ENCODE results near the gene ZNF423. TPM values are rescaled to one million over a fixed set of nuclear protein-coding genes. Genes with fewer than 3 reads are reported as not detected.

ZNF423 gene
- total RNA-seq, 1 donor from 2014 or later = 7.1 TPM

DNA sequence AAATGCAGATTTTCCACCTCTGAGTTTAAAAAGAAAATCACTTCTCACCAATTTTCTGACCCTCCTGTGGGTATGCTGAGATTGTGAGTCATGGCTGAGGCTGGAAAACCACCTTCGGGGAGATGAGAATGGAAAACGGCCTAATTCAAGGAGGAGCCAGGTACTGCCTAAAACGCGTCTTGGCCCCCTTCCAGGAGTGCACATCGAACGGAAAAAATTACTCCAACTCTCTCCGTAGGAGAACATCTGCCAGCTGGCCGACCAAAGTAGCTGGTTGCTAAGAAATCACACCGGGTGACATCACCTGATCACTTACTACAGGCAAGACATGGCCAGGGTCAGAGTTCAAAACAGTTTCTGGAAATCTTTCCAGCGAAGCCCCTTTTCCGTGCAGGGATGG, 107.6 kb downstream of the ZNF423 start:
- peak; percentile 48 for DNase-seq

DNA sequence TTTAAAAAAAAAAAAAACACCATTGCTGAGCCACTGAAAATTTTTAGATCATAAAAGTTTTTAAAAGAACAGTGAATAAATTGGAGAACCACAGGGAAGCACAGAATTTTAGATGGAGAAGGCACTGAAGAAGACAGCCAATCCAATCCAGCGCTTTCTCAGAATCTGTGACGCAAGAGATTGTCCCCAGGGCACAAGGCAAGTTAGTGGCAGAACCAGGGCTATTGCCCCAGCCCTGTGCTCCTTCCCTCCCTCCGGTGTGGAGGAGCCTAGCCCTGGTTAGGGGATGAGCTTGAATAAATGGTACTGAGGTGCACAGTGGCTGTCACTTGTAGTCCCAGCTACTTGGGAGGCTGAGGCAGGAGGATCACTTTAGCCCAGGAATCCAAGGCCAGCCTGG, 108.3 kb downstream of the ZNF423 start:
- no peak for DNase-seq

DNA sequence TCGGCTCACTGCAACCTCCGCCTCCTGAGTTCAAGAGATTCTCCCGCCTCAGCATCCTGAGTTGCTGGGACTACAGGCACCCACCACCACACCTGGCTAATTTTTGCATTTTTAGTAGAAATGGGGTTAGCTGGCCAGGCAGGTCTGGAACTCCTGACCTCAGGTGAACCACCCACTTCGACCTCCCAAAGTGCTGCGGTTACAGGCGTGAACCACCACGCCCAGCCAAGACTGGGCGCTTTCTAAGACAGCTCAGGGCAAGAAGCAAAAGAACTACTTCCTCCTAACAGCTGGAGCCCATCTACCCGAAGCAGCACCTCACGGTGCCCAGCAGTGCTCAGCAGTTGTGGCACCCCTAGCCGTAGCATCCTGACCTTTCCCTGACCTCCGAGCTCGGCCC, 109.4 kb downstream of the ZNF423 start:
- no peak for DNase-seq

DNA sequence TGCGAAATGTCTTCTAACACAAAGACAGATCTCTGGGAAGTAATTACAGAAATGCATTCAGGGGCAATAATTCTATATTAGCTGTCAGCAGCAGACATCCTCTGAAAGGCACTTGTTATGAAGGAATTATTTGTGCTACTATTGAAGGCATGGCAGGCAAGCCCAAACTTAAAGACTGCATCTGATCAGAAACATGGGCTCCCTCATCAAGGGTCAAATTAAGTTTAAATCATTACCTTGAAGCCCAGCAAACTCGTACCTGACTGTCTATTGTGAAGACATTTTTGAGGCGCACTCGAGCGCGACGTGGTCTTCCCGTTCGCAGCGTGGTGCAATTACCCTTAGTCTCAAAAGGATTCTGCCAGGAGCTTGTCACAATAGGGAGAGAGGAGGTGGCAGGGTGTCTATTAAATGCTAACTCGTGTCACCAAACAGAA, 110.6 kb downstream of the ZNF423 start:
- DNase-seq = no peak

DNA sequence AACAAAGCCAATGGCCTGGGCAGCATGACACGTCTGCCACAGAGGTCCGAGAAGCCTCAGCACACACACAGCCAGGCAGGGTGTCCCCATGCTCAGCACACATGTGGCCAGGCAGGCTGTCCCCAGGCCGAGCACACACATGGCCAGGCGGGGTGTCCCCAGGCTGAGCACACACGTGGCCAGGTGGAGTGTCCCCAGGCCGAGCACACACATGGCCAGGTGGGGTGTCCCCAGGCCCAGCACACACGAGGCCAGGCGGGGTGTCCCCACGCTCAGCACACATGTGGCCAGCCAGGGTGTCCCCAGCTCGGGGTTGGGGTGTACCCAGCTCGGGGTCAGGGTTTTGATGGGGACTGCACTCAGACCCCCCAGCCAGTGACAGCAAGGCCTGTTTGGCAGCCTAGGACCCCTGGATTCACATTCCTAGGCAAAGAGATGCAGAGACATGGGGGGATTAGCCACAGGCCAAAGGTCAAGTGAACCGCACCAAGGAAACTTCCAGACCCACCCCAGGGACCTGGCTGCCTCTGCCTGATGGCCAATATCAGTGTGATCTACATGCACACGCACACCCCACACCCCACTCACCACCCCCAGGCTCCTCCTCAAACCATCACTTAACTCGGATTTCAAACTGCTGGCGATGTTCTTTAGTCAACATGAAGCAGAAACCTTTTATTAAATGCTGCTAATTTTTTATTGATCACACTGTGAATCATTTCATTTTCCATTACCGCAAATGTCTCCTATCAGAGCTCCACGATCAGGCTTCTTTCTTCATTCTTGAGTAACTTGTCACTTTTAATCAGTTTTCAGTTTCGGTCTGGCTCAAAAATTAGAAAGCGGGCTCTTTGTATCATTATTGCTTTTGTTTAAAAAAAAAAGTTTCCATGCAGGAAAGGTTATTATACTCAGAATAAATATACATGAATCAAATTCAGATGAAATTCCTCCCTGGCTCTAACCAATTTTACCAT, 111.4 kb downstream of the ZNF423 start:
- no peak for DNase-seq

DNA sequence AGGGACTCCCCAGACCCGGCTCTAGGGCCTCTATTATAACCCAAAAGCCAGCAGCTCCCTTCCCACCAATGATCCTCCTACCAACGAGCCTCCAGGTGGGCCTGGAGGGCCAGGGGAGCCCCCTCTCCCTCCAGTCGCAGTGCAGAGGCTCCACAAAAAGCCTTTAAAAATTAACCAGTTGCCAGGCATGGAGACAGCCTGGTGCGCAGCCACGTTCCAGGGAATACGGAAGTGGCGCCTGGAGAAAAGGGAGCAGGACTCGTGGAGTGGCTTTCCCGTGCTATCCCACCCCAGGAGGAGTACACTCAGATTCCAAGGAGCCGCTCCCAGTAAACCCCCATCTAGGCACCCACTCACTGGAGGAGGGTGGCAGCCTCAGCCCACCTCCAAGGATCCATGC, 112.3 kb downstream of the ZNF423 start:
- no peak for DNase-seq

DNA sequence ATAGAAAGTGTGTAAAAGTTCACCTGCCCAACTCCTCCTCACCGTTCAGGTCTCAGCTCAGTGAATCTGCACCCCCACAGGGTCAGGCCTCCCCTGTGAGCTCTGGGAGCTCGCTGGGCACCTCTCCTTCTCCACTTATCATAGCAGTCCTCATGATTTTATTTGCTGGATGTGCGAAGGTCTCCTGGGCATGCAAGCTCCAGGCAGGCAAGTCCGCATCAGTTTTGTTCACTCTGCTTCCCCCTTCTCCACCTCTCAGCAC, 112.8 kb downstream of the ZNF423 start:
- DNase-seq = no peak

DNA sequence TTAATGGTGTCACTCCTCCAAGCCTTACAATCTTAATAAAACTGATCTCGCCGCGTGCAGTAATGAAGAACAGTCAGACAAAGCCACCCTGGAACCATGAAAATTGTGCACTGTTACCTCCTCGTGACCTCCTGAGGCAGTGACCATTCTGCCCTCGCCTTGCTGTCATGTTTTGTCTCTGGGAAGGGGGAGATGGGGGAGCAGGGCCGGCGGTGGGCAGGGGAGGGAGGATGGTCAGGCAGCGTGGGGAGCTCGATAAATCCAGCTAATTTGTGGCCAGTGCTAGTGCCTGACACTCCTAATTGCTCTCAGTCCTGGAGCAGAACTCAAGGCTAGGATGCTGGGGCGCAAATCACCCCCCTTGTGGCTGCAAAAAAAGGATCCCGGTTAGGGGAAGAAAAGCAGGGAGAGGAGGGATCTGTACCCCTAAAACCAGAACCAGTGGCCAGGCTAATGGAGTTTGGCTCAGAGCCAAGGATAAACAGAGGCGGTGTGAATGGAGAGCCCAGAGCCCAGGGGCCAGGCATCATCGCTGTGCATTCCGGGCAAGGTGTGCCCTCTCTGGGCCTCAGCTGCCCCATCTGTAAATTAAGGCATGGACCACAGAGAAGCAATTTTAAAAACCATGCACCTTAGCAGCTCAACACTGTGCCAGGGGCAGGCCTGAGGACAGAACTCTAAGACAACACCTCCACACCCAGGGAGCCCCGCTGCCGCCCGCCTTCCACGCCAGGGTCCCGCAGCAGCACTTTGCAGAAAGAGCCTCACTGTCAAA, 113.3 kb downstream of the ZNF423 start:
- DNase-seq = no peak

DNA sequence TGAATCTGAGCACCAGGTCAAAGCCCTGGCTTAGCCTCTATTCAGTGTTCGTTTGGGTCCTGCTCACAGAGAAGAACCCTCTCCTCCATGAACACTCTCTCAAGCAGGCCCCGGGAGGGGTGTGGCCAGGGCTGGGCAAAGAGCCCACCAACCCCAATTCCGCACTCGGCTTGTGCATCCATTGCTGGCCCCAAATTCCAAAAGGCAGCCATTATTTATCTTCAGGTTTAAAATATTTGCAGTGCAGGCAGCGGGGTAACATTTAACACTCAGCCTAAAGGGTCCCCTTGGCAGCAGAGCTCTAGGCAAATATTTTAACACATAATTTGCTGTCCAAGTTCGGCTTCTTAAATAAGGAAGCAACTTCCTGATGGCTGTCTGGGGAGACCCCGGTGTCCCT, 115.7 kb downstream of the ZNF423 start:
- DNase-seq = no peak

DNA sequence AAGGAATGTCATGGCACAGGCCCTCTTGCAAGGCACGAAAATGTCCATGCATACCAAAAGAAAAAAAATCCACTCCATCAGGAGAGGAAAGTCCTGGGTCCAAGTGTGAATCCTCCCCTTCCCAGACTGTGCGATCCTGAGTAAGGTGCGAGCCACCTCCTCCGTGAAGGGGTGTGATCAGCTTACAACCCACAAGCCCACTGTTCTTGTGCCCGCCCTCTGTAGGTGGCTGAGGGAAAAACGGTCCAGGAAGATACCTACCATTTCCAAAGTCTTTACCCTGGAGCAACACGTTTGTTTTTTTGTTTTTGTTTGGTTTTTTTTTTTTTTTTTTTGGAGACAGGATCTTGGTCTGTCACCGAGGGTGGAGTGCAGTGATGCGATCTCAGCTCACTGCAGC, 116.5 kb downstream of the ZNF423 start:
- DNase-seq = peak; percentile 6

DNA sequence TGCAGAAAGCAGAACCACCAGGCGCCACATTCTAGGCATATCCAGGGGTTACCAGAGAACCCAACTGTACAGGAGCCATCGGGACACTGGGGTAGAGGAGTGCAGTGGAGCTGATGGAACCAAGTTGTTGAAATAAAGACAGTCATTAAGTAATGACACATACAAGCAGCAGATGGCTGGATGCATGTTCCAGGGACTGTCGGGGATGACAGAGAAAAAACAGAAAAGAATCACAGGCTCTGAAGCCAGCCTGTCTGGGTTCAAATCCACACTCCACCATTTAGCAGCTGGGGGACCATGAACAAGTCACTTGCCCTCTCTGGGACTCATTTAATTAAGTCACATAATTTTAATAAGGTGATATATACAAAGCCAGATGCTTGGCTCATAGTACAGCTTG, 117.1 kb downstream of the ZNF423 start:
- DNase-seq = no peak

DNA sequence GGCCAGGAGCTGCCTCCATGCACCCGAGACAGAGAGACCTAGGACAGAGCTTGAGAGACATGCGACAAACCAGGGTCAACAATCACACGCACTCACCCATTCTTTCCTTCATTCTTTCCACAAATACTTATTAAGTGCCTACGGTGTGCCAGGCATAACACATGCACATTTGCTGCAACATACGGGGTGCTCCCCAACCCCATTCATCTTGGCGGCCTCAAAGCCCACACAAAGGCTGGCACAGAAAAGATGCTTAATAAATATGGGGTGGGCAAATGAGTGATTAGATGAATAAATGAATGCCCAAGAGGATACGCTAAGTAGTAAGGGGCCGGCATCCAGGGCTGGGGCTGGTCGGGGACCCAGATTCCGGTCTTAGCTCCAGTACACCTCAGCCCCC, 117.9 kb downstream of the ZNF423 start:
- DNase-seq = no peak

DNA sequence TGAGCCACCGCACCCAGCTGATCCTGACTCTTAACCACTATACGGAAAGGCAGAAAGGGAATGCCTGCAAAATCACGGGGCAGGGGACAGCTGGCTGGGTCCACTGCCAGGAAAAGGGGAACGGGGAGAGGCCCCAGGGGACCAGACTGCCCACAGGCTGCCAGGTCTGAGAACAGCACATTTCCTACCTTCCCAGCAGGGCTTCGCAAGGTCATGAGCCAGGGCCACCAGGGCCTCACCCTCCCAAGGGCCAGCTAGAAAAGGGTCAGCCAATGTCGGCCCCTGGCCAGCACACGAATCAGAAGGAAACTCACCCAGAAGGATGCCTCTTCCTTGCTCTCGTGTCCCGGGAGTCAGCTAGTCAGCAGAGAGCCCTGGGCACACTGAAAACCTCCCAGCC, 118.4 kb downstream of the ZNF423 start:
- DNase-seq = no peak

DNA sequence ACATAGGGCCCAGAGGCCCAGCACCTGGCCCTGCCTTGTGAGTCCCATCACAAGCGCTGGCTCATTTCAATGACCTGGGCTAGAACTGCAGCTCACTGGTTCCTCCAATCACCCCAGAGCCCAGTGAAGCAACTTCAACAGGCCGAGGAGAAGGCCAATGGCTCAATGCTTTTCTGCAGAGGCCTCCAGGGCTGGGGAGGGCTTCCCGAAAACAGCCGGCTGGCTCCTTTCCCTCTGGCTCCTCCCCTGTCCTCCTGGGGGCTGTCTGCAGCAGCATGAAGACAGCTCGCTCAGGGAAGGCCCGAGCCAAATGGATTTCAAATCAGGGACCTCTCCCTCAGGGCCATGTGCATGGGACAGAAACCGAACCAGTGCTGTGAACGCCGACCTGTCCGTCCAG, 121.6 kb downstream of the ZNF423 start:
- DNase-seq = no peak

DNA sequence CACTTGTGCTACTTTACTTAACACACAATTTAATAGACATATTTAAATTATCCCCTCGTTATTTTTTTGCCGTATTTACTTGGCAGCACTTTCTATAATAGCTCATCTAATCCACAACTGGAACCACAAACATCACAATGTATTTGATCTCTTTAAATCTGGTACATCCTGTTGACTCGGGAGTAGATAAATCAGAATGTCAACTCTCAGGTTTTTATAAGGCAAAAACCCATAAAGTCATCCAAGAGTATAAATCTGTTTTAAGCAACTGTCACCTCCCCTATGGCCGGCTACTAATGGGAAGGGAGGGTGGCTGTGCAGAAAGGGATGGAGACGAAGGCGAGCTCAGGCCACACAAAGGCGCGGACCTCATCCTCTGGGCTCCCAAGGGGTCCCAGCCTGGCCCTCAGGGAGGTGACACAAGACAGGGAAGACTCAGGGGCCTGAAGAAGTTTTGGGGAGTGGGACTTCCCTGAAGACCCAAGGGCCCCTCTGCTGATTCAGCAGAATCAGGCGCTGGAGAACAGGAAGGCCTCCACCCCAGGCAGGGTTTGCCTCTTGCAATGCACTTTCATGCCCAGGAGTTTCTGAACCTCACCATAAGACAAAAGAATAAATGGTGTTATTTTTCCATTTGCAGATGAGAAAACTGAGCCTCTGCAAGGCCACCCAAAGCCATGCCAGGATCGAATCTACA, 122.5 kb downstream of the ZNF423 start:
- no peak for DNase-seq

DNA sequence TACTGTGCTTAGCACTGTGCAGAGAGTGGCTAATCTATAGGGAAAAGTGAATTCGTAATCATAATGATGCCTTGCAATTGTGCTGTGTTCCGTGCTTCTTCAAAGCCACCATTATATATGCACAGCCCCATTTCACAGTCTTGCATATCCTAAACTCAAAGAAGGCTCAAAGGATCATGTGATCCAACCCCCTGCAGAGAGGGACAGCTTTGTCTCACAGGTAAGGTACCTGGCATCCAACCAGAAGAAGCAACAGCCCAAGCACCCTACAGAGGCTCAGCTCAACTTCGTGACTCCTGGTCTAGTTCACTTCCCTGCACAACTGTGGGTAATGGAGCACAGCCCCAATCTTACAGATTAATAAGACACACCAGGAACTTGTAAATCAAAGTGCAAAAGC, 124.0 kb downstream of the ZNF423 start:
- DNase-seq = no peak

DNA sequence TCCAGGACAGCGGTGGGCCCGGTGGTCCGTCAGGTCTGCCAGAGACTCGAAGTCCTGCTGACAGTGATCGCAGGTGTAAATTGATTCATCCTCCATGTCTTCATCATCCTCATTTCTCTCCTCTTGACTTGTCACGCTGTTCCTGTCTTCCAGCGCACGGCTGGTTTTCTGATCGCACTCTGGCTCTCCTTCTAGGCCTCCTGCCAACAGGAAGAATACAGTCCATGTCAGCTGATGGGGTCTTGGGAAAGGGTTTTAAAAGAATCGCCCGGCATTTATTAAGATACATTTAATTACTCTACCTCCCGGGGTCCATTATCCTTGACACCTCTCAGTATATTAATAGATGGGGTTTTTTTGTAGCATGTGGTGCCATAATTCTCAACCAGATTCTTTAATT, 125.1 kb downstream of the ZNF423 start:
- no peak for DNase-seq

DNA sequence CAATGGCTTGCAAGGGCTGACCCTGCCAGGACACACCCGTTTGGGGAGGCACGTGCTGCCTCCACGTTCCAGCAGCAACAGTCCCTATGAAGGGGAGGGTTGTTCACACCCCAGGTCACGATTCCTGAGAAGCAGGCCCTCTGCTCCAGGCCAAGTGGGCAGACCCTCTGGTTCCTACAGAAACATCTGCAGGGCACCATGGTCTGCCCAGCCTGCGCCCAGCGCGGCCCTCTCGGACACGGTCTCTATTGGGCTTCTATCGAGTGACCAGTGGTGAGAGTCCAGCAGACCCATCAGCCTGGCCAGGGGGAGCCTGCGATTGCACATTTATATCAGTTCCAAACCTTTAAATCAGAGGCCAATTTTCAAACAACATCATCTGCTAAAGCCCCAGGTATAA, 128.3 kb downstream of the ZNF423 start:
- DNase-seq = no peak

DNA sequence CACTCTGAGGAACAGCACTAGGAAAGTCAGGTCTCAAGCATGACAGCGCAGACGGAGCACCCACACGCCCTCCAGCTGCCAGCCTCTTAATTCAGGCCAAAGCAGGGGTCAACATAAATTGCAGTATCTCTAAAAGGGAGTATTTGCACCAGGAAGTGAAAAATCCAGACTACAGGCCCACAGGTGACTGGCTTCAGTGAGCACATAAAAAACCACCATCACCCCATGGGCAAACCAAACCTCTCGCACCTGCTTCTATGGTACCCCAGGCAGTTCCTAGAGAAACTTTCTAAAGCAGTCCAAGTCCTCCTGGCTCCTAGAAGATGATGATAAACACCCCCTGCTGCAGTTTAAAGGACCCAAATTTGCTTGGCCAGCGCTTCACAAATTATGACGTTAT, 129.8 kb downstream of the ZNF423 start:
- DNase-seq = no peak

DNA sequence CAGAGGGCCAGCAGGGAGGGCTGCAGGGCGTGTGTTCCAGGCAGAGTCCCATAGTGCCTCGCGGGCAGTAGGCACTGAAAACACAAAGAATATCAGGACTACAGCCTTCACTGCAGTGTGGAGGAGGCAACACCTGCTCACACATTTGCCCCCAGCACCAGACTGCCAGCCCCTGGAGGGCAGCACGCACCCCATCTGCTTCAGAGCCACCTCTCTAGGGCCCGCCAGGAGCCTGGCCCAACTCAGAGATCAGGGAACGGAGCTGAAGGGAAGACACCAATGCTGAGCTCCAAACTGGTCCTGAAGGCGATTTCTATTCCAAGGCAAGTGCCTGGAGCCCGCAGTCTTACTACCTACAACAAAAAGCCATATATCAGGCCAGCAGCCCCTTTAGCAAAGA, 130.3 kb downstream of the ZNF423 start:
- no peak for DNase-seq

DNA sequence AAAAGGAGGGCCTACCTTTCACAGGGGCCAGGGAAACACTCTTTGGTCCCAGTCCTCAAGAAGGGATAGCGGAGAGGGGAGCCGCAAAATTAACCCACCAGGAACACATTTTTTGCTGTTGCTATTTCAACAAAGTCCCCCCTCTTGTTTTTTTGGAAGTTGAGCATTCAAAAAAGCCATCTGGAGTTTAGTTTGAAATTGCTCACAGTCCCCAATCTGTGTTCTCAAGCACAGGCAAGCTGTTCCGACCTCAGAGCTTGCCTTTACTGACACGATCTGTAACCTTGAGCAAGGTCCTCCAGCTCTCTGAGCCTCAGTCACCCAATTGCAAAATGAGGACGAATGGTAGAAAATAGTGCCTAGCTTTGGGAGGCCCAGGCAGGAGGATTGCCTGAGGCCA, 131.1 kb downstream of the ZNF423 start:
- DNase-seq = no peak

DNA sequence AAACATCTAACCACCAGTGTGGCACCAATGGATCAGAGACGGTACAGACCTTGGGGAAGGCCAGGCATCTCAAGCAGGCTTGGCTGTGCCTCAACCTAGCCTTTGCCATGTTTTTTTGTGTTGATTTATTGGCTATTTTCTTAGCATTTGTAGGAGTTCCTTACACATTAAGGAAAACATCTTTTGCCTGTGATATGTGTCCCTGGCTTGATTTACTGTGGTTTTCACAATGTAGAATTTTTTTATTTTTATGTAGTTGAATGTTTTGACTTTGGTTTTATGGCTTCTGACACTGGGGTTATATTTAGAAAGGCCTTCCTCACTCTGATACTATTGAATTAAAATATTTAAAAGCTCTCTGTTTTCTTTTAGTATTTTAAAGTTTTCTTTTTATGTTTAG, 132.6 kb downstream of the ZNF423 start:
- DNase-seq = no peak

DNA sequence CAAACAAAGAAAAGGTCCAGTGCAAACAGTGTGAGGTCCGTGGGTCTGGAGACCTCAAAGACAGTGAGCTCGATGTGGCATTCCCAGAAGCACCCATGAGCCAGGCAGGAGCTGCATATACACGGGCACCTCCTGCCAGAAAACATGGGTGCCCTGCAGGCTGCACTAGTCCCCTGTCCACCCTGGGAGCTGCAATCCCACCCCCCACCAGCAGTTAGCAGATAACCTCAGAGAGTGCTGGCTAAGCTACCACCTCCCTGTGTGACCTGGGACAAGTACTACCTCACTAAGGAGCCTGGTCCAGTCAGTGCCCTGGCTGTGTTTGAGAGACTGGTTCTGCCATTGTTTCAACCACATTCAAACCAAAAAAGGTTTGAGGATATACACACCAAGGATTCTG, 135.7 kb downstream of the ZNF423 start:
- no peak for DNase-seq

DNA sequence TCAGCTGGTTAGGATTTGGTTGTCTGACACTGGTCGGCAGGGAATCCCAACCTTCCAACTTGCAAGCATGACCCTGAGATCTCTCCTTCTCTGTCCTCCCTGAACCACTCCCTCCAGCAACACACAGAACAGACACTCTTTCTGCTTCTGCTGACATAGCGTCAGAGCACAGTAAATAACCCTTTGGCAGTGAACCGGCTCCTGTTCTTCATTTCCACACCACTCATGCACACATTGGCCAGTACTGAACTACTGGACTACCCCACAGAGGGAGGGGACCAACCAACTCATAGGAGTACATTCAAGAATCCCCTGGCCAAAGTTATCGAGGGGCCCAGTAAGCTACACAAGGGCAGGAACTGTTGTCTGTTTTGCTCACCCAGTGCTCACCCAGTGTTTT, 138.2 kb downstream of the ZNF423 start:
- DNase-seq = no peak
